HEK293 (cell line): ENCODE results near the gene MAP1B.

ENCODE experiments used
- CTCF ChIA-PET: fragments of 350-600 bp; formaldehyde crosslinking; extraction: SDS; loops from one replicate; lab custom pipeline; 2021; ENCODE audit warnings: antibody characterized with exemption; lab: Yijun Ruan, JAX
- POLR2A ChIA-PET: fragments of 300-600 bp; formaldehyde crosslinking; extraction: SDS; loops from one replicate; lab custom pipeline; 2020; ENCODE audit warnings: antibody characterized with exemption, inconsistent platforms; lab: Yijun Ruan, JAX
- H3K27ac ChIP-seq: fragments of 200-500 bp; sonication (Bioruptor generic); 2 replicates; pipeline ENCODE4 v1.5.1; 2014; ENCODE audit warnings: low read depth, low read length, control low read depth, inconsistent platforms; ENCODE audit errors: extremely low read depth
- H3K36me3 ChIP-seq, 2 experiments: fragments of 200-500 bp in 1 of 2; sonication (Bioruptor generic) in 1 of 2; 1 replicate in 1 of 2; 2 replicates in 1 of 2; pipeline ENCODE4 v1.5.1; 2014 to 2017; ENCODE audit warnings: inconsistent platforms in 2 of 2, low read length in 2 of 2; ENCODE audit not compliant: control insufficient read depth in 2 of 2, insufficient read depth in 1 of 2
- H3K4me1 ChIP-seq: fragments of 200-500 bp; sonication (Bioruptor generic); 2 replicates; pipeline ENCODE4 v1.5.1; 2014; ENCODE audit warnings: mild to moderate bottlenecking, low read length, inconsistent platforms; ENCODE audit not compliant: control insufficient read depth, insufficient read depth
- H3K4me3 ChIP-seq: 2 replicates; pipeline ENCODE4 v1.5.1; 2011; ENCODE audit warnings: low read depth, mild to moderate bottlenecking, control low read depth, low read length, moderate library complexity
- H3K9me3 ChIP-seq: fragments of 200-500 bp; sonication (Bioruptor generic); 2 replicates; pipeline ENCODE4 v1.5.1; 2014; ENCODE audit warnings: low read depth, low read length, inconsistent platforms; ENCODE audit not compliant: control insufficient read depth, insufficient read depth
- IKZF3 ChIP-seq: fragments of 450-650 bp; IDR thresholded peaks from 2 replicates; pipeline ENCODE4 v1.5.0; 2018; ENCODE audit warnings: missing biosample characterization, mild to moderate bottlenecking, missing genetic modification characterization, moderate library complexity
- MEIS1 ChIP-seq: sonication (generic); formaldehyde crosslinking; IDR thresholded peaks from 2 replicates; pipeline ENCODE4 v1.8.1; 2022; ENCODE audit warnings: missing genetic modification reagents, mild to moderate bottlenecking, borderline replicate concordance
- OSR2 ChIP-seq: fragments of 450-650 bp; formaldehyde crosslinking; IDR thresholded peaks from 2 replicates; pipeline ENCODE4 v1.5.1; 2016; ENCODE audit warnings: missing biosample characterization, missing genetic modification characterization
- REPIN1 ChIP-seq: fragments of 450-650 bp; formaldehyde crosslinking; IDR thresholded peaks from 2 replicates; pipeline ENCODE4 v1.5.1; 2017; ENCODE audit warnings: missing biosample characterization, missing genetic modification characterization, low read depth
- ZBTB8A ChIP-seq: fragments of 450-650 bp; formaldehyde crosslinking; IDR thresholded peaks from 2 replicates; pipeline ENCODE4 v1.5.1; 2016; ENCODE audit warnings: missing biosample characterization, missing genetic modification characterization
- ZNF514 ChIP-seq: fragments of 450-650 bp; formaldehyde crosslinking; IDR thresholded peaks from 2 replicates; pipeline ENCODE4 v1.5.1; 2016; ENCODE audit warnings: missing biosample characterization, missing genetic modification characterization
- ZNF548 ChIP-seq: fragments of 450-650 bp; formaldehyde crosslinking; IDR thresholded peaks from 2 replicates; pipeline ENCODE4 v1.5.1; 2016; ENCODE audit warnings: missing biosample characterization, missing genetic modification characterization
- ZNF629 ChIP-seq: fragments of 450-650 bp; formaldehyde crosslinking; IDR thresholded peaks from 2 replicates; pipeline ENCODE4 v1.5.1; 2017; ENCODE audit warnings: missing biosample characterization, missing genetic modification characterization
- ZNF792 ChIP-seq: fragments of 450-650 bp; formaldehyde crosslinking; IDR thresholded peaks from 2 replicates; pipeline ENCODE4 v1.5.1; 2016; ENCODE audit warnings: missing biosample characterization, missing genetic modification characterization
- ZNF843 ChIP-seq: fragments of 450-650 bp; formaldehyde crosslinking; IDR thresholded peaks from 2 replicates; pipeline ENCODE4 v1.5.1; 2016; ENCODE audit warnings: missing biosample characterization, missing genetic modification characterization
- ZSCAN16 ChIP-seq: fragments of 450-650 bp; formaldehyde crosslinking; IDR thresholded peaks from 2 replicates; pipeline ENCODE4 v1.5.1; 2016; ENCODE audit warnings: missing biosample characterization, missing genetic modification characterization
- ZSCAN30 ChIP-seq: fragments of 450-650 bp; IDR thresholded peaks from 2 replicates; pipeline ENCODE4 v1.5.1; 2018; ENCODE audit warnings: missing biosample characterization, mild to moderate bottlenecking, missing genetic modification characterization, moderate library complexity
- ZXDB ChIP-seq: fragments of 450-650 bp; formaldehyde crosslinking; IDR thresholded peaks from 2 replicates; pipeline ENCODE4 v1.5.1; 2016; ENCODE audit warnings: missing biosample characterization, missing genetic modification characterization
- TF ChIP-seq, protein P1 (sequence below): fragments of 450-650 bp; formaldehyde crosslinking; IDR thresholded peaks from 2 replicates; pipeline ENCODE4 v1.5.1; 2016; ENCODE audit warnings: missing biosample characterization, missing genetic modification characterization, borderline replicate concordance
- TF ChIP-seq, protein P2 (sequence below): fragments of 450-650 bp; formaldehyde crosslinking; IDR thresholded peaks from 2 replicates; pipeline ENCODE4 v1.5.1; 2016; ENCODE audit warnings: missing biosample characterization, missing genetic modification characterization
- TF ChIP-seq, protein P3 (sequence below): fragments of 450-650 bp; formaldehyde crosslinking; IDR thresholded peaks from 2 replicates; pipeline ENCODE4 v1.5.1; 2016; ENCODE audit warnings: missing biosample characterization, missing genetic modification characterization
- TF ChIP-seq, protein P4 (sequence below): fragments of 450-650 bp; formaldehyde crosslinking; IDR thresholded peaks from 2 replicates; pipeline ENCODE4 v1.5.1; 2016; ENCODE audit warnings: missing biosample characterization, missing genetic modification characterization
- TF ChIP-seq, protein P5 (sequence below): fragments of 450-650 bp; formaldehyde crosslinking; IDR thresholded peaks from 2 replicates; pipeline ENCODE4 v1.5.1; 2017; ENCODE audit warnings: missing biosample characterization, mild to moderate bottlenecking, missing genetic modification characterization, moderate library complexity
- TF ChIP-seq, protein P6 (sequence below): fragments of 450-650 bp; formaldehyde crosslinking; IDR thresholded peaks from 2 replicates; pipeline ENCODE4 v1.5.1; 2016; ENCODE audit warnings: missing biosample characterization, missing genetic modification characterization

The MAP1B gene

DNA sequence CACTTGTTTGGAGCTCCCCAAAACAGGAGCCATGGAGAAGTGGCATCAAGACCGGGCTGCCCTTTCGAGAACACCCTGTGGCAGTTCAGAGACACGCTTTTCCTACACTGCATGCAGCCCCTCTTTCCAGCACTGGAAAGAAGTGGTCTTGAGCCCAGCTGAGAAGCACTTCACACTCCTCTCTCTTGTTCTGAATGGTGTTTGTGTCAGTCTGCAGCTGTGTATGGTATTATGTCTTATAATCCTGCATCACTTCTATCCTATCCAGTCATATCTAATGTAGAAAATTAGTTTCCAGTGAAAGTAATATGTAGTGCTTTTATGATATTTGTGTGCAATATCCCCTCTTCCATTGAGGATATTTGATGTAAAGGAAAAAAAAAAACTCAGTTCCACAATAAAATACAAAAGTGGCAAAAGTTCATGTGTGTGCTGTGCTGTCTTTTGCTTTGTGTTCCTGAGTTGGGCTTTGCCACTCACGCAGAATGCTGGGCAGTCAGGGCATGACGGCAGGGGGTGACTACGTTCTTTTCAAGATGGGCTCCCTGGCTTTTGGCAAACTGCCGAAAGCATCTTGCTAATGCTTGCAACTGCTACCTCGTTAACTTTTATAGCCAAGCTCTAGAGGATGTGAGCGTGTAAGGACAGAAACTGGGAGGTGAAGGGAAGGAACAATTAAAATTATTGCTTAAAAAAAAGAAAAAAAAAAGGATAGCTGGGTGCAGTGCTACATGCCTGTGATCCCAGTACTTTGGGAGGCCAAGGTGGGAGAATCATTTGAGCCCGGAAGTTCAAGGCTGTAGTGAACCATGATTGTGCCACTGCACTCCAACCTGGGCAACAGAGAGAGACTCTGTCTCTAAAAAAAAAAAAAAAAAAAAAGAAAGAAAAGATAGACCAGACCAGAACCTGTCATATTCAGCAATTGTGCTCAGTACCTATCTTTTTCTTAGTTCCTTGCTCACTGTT is 102.2 kb downstream of the MAP1B start:
- no peak overlapping the region for H3K4me3 ChIP-seq
- ChIA-PET CTCF (interaction anchor here (0.6 to 1.3 kb wide), 4 partner anchors 15 to 65 kb away, joined by 3 to 5 read pairs (median 4); no protein-coding TSS in a partner anchor), POLR2A (no interaction called here)
- peaks cover 18% of the 10 kb centered on the region for H3K4me1 ChIP-seq
- H3K27ac ChIP-seq: peak overlapping the region; percentile 14; the same call in 1 of the 2 replicates
- H3K36me3 ChIP-seq: peaks cover 16 to 32% of the 10 kb centered on the region in 2 experiments
- no peaks in the 10 kb centered on the region for H3K9me3 ChIP-seq
- TF ChIP-seq, protein P1, sequence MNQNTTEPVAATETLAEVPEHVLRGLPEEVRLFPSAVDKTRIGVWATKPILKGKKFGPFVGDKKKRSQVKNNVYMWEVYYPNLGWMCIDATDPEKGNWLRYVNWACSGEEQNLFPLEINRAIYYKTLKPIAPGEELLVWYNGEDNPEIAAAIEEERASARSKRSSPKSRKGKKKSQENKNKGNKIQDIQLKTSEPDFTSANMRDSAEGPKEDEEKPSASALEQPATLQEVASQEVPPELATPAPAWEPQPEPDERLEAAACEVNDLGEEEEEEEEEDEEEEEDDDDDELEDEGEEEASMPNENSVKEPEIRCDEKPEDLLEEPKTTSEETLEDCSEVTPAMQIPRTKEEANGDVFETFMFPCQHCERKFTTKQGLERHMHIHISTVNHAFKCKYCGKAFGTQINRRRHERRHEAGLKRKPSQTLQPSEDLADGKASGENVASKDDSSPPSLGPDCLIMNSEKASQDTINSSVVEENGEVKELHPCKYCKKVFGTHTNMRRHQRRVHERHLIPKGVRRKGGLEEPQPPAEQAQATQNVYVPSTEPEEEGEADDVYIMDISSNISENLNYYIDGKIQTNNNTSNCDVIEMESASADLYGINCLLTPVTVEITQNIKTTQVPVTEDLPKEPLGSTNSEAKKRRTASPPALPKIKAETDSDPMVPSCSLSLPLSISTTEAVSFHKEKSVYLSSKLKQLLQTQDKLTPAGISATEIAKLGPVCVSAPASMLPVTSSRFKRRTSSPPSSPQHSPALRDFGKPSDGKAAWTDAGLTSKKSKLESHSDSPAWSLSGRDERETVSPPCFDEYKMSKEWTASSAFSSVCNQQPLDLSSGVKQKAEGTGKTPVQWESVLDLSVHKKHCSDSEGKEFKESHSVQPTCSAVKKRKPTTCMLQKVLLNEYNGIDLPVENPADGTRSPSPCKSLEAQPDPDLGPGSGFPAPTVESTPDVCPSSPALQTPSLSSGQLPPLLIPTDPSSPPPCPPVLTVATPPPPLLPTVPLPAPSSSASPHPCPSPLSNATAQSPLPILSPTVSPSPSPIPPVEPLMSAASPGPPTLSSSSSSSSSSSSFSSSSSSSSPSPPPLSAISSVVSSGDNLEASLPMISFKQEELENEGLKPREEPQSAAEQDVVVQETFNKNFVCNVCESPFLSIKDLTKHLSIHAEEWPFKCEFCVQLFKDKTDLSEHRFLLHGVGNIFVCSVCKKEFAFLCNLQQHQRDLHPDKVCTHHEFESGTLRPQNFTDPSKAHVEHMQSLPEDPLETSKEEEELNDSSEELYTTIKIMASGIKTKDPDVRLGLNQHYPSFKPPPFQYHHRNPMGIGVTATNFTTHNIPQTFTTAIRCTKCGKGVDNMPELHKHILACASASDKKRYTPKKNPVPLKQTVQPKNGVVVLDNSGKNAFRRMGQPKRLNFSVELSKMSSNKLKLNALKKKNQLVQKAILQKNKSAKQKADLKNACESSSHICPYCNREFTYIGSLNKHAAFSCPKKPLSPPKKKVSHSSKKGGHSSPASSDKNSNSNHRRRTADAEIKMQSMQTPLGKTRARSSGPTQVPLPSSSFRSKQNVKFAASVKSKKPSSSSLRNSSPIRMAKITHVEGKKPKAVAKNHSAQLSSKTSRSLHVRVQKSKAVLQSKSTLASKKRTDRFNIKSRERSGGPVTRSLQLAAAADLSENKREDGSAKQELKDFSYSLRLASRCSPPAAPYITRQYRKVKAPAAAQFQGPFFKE: no peak
- TF ChIP-seq, protein P2, sequence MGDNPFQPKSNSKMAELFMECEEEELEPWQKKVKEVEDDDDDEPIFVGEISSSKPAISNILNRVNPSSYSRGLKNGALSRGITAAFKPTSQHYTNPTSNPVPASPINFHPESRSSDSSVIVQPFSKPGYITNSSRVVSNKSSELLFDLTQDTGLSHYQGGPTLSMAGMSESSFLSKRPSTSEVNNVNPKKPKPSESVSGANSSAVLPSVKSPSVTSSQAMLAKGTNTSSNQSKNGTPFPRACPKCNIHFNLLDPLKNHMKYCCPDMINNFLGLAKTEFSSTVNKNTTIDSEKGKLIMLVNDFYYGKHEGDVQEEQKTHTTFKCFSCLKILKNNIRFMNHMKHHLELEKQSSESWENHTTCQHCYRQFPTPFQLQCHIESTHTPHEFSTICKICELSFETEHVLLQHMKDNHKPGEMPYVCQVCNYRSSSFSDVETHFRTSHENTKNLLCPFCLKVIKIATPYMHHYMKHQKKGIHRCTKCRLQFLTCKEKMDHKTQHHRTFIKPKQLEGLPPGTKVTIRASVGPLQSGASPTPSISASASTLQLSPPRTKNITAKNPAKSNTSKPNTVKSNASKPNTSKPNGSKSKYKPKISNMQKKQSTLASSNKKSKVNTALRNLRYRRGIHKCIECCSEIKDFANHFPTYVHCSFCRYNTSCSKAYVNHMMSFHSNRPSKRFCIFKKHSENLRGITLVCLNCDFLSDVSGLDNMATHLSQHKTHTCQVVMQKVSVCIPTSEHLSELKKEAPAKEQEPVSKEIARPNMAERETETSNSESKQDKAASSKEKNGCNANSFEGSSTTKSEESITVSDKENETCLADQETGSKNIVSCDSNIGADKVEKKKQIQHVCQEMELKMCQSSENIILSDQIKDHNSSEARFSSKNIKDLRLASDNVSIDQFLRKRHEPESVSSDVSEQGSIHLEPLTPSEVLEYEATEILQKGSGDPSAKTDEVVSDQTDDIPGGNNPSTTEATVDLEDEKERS (tag by site-specific recombination): no peak
- TF ChIP-seq ZNF629 (tag by site-specific recombination) (peak; percentile 50), IKZF3 (tag by site-specific recombination) (peak; percentile 62), ZSCAN30 (tag by site-specific recombination) (peak; percentile 85; the same call in 1 of the 2 replicates), ZBTB8A (tag by site-specific recombination) (peak; percentile 66), ZNF548 (tag by site-specific recombination) (no peak), ZSCAN16 (tag by site-specific recombination) (no peak), ZNF792 (tag by site-specific recombination) (no peak), ZNF514 (tag by site-specific recombination) (no peak), ZNF843 (tag by site-specific recombination) (peak; percentile 78), OSR2 (tag by site-specific recombination) (peak; percentile 98), ZXDB (tag by site-specific recombination) (peak; percentile 59; the same call in 1 of the 2 replicates), MEIS1 (CRISPR knock-in tag) (no peak), REPIN1 (tag by site-specific recombination) (no peak)
- TF ChIP-seq, protein P3, sequence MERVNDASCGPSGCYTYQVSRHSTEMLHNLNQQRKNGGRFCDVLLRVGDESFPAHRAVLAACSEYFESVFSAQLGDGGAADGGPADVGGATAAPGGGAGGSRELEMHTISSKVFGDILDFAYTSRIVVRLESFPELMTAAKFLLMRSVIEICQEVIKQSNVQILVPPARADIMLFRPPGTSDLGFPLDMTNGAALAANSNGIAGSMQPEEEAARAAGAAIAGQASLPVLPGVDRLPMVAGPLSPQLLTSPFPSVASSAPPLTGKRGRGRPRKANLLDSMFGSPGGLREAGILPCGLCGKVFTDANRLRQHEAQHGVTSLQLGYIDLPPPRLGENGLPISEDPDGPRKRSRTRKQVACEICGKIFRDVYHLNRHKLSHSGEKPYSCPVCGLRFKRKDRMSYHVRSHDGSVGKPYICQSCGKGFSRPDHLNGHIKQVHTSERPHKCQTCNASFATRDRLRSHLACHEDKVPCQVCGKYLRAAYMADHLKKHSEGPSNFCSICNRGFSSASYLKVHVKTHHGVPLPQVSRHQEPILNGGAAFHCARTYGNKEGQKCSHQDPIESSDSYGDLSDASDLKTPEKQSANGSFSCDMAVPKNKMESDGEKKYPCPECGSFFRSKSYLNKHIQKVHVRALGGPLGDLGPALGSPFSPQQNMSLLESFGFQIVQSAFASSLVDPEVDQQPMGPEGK (tag by site-specific recombination): peak; percentile 55
- TF ChIP-seq, protein P4, sequence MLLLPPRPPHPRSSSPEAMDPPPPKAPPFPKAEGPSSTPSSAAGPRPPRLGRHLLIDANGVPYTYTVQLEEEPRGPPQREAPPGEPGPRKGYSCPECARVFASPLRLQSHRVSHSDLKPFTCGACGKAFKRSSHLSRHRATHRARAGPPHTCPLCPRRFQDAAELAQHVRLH (tag by site-specific recombination): peak; percentile 55; the same call in 1 of the 2 replicates
- TF ChIP-seq, protein P5, sequence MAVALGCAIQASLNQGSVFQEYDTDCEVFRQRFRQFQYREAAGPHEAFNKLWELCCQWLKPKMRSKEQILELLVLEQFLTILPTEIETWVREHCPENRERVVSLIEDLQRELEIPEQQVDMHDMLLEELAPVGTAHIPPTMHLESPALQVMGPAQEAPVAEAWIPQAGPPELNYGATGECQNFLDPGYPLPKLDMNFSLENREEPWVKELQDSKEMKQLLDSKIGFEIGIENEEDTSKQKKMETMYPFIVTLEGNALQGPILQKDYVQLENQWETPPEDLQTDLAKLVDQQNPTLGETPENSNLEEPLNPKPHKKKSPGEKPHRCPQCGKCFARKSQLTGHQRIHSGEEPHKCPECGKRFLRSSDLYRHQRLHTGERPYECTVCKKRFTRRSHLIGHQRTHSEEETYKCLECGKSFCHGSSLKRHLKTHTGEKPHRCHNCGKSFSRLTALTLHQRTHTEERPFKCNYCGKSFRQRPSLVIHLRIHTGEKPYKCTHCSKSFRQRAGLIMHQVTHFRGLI: peak; percentile 98
- TF ChIP-seq, protein P6, sequence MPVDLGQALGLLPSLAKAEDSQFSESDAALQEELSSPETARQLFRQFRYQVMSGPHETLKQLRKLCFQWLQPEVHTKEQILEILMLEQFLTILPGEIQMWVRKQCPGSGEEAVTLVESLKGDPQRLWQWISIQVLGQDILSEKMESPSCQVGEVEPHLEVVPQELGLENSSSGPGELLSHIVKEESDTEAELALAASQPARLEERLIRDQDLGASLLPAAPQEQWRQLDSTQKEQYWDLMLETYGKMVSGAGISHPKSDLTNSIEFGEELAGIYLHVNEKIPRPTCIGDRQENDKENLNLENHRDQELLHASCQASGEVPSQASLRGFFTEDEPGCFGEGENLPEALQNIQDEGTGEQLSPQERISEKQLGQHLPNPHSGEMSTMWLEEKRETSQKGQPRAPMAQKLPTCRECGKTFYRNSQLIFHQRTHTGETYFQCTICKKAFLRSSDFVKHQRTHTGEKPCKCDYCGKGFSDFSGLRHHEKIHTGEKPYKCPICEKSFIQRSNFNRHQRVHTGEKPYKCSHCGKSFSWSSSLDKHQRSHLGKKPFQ (tag by site-specific recombination): peak; percentile 38; the same call in 1 of the 2 replicates
